HepG2 (cell line): Measurements from ENCODE around the gene TMEM107. TPM values are rescaled to one million over a fixed set of nuclear protein-coding genes. Genes with fewer than 3 reads are reported as not detected.
A peak's percentile ranks its signal among the peaks of the same experiment; 100 is the strongest.

Source experiments
- ATAC-seq: fragments of 200-7000 bp; cut with Tn5 transposase; 3 replicates; pipeline ENCODE4 v1.9.1; 2020; ENCODE audit warnings: mild to moderate bottlenecking, moderate library complexity
- BruUV-seq: library from RNA; stranded (reverse); fragments of 400-500 nt; replicated peaks from 2 replicates; lab custom pipeline; 2021; lab: Mats Ljungman, UMichigan
- CTCF ChIA-PET: fragments of 300-600 bp; formaldehyde crosslinking; extraction: SDS; loops from one replicate; lab custom pipeline; 2021; ENCODE audit warnings: low total read pairs, inconsistent platforms, low intra/inter-chr PET ratio; lab: Yijun Ruan, JAX
- POLR2A ChIA-PET: fragments of 350-600 bp; sonication (Branson Sonifier 250); formaldehyde crosslinking; loops from one replicate; lab custom pipeline; 2020; ENCODE audit warnings: antibody characterized with exemption, inconsistent platforms; lab: Yijun Ruan, JAX
- DNase-seq: peaks from one replicate; pipeline ENCODE4 v3.0.0-alpha.2; 2015; ENCODE audit warnings: low spot score
- FAIRE-seq: peaks from 3 replicates; lab custom pipeline; 2011; peaks lifted over from hg19 to GRCh38; lab: Jason Lieb, UNC
- H2AFZ ChIP-seq: one replicate; pipeline ENCODE4 v1.6.1; 2011; ENCODE audit warnings: low read length, inconsistent platforms
- H3K27ac ChIP-seq: fragments of 300-600 bp; 3 replicates; pipeline ENCODE4 v1.8.0; 2011; ENCODE audit warnings: mixed run types, mild to moderate bottlenecking, mixed read lengths, low read length, inconsistent platforms; ENCODE audit not compliant: insufficient read depth; ENCODE audit errors: extremely low read length
- H3K27me3 ChIP-seq, 2 experiments: fragments of 200-600 bp in 1 of 2; 2 replicates in 1 of 2; 3 replicates in 1 of 2; pipeline versions ENCODE4 v1.6.0 to v1.8.0; 2011; ENCODE audit warnings: low read length in 2 of 2, mild to moderate bottlenecking in 2 of 2, moderate library complexity in 2 of 2, inconsistent platforms in 1 of 2; ENCODE audit not compliant: insufficient read depth in 2 of 2, control insufficient read depth in 1 of 2
- H3K36me3 ChIP-seq, 2 experiments: fragments of 200-600 bp in 1 of 2; replicated peaks in 1 of 2; 2 replicates in 1 of 2; 3 replicates in 1 of 2; pipeline versions ENCODE4 v1.5.1 to v1.8.0; 2011; ENCODE audit warnings: low read length in 2 of 2, inconsistent platforms in 1 of 2; ENCODE audit not compliant: insufficient read depth in 2 of 2, control insufficient read depth in 1 of 2
- H3K4me1 ChIP-seq: 2 replicates; pipeline ENCODE4 v1.5.1; 2012; ENCODE audit warnings: low read length, inconsistent platforms; ENCODE audit not compliant: insufficient read depth
- H3K4me2 ChIP-seq: 2 replicates; pipeline ENCODE4 v1.6.0; 2011; ENCODE audit warnings: low read depth, low read length, inconsistent platforms
- H3K4me3 ChIP-seq, 3 experiments: fragments of 200-600 bp in 1 of 3; sonication (generic), shearing (Covaris generic) in 1 of 3; replicated peaks in 1 of 3; 2 replicates each; pipeline ENCODE4 v1.5.1; 2011 to 2016; ENCODE audit warnings: low read length in 3 of 3, inconsistent platforms in 2 of 3, low read depth in 2 of 3, mild to moderate bottlenecking in 2 of 3, control low read depth in 1 of 3, mixed read lengths in 1 of 3; ENCODE audit not compliant: insufficient read depth in 1 of 3
- H3K79me2 ChIP-seq: one replicate; pipeline ENCODE4 v1.6.1; 2011; ENCODE audit warnings: low read length, inconsistent platforms; ENCODE audit not compliant: insufficient read depth
- H3K9ac ChIP-seq: 2 replicates; pipeline ENCODE4 v1.6.0; 2011; ENCODE audit warnings: mild to moderate bottlenecking, low read depth, low read length, inconsistent platforms; ENCODE audit not compliant: insufficient read depth
- H3K9me3 ChIP-seq: 2 replicates; pipeline ENCODE4 v1.5.1; 2012; ENCODE audit warnings: mild to moderate bottlenecking, low read length
- H4K20me1 ChIP-seq: 2 replicates; pipeline ENCODE4 v1.6.0; 2011; ENCODE audit warnings: inconsistent platforms, mild to moderate bottlenecking, low read length, moderate library complexity; ENCODE audit not compliant: insufficient read depth
- BORCS8-MEF2B ChIP-seq: sonication (generic); formaldehyde crosslinking; IDR thresholded peaks from 2 replicates; pipeline ENCODE4 v1.8.0; 2022; ENCODE audit warnings: mild to moderate bottlenecking, missing genetic modification reagents
- MIER2 ChIP-seq: IDR thresholded peaks from 2 replicates; pipeline ENCODE4 v1.6.1; 2016; ENCODE audit warnings: missing biosample characterization, missing genetic modification reagents
- MTA1 ChIP-seq: sonication (generic); formaldehyde crosslinking; IDR thresholded peaks from 2 replicates; pipeline ENCODE4 v1.4.0; 2020; ENCODE audit warnings: missing genetic modification reagents, mild to moderate bottlenecking, borderline replicate concordance
- POLR2G ChIP-seq: fragments of 200-400 bp; formaldehyde crosslinking; IDR thresholded peaks from 2 replicates; pipeline ENCODE4 v1.6.1; 2018; ENCODE audit warnings: mild to moderate bottlenecking, low read depth, low read length, moderate library complexity
- RELA ChIP-seq: sonication (generic); formaldehyde crosslinking; IDR thresholded peaks from 2 replicates; pipeline ENCODE4 v1.4.0; 2020; ENCODE audit warnings: missing genetic modification reagents
- RNF2 ChIP-seq: fragments of 450-650 bp; conservative IDR thresholded peaks from 2 replicates; pipeline ENCODE4 v1.6.1; 2016; ENCODE audit warnings: low read depth
- SP2 ChIP-seq: sonication (generic); formaldehyde crosslinking; IDR thresholded peaks from 2 replicates; pipeline ENCODE4 v1.5.1; 2020; ENCODE audit warnings: mild to moderate bottlenecking, missing genetic modification reagents
- ZNF558 ChIP-seq: sonication (generic); formaldehyde crosslinking; IDR thresholded peaks from 2 replicates; pipeline ENCODE4 v1.9.0; 2022; ENCODE audit warnings: mild to moderate bottlenecking, missing genetic modification reagents, borderline replicate concordance
- ZNF569 ChIP-seq: sonication (generic); formaldehyde crosslinking; IDR thresholded peaks from 2 replicates; pipeline ENCODE4 v1.5.0; 2020; ENCODE audit warnings: mild to moderate bottlenecking, missing genetic modification reagents, moderate library complexity, borderline replicate concordance
- WGBS: methylation state at CpG from one replicate; pipeline ENCODE4 v1.1.6; 2017; ENCODE audit warnings: low lambda C conversion rate; 5-methylcytosine and 5-hydroxymethylcytosine counted together
- in situ Hi-C: cut with HindIII; loops from 2 replicates; pipeline ENCODE4 v1.10.0; 2017; ENCODE audit warnings: low pct_unique_long_range_greater_than_20kb; ENCODE audit not compliant: extremely low pct_ligation_motif_present
- intact Hi-C: fragments of 100-400 bp; cut with micrococcal nuclease; formaldehyde crosslinking; loops from one replicate; pipeline ENCODE4 v1.10.0; 2022; ENCODE audit not compliant: unreplicated experiment
- polyA plus RNA-seq, 8 experiments: library from polyadenylated mRNA; depleted of rRNA in 3 of 8; stranded (reverse) in 7 of 8; unstranded in 1 of 8; fragments of >200 nt; fragmentation: Illumina TruSeq in 4 of 8; extraction: Trizol in 4 of 8; gene quantifications; 2 replicates each; pipeline versions ENCODE4 v1.2.1 to v1.2.3, GENCODE V29; 2011 to 2016; ENCODE audit warnings: low read depth in 4 of 8, missing spikeins in 1 of 8, mixed read lengths in 1 of 8; ENCODE audit not compliant: insufficient read depth in 1 of 8
- total RNA-seq, 5 experiments: library from RNA; depleted of rRNA; stranded (reverse); fragments of >200 nt; fragmentation: Illumina TruSeq; extraction: Trizol; gene quantifications; 2 replicates each; pipeline ENCODE4 v1.2.3, GENCODE V29; 2016; ENCODE audit warnings: low read depth in 1 of 5
- TF ChIP-seq, protein P1 (sequence below): sonication (generic); formaldehyde crosslinking; IDR thresholded peaks from 2 replicates; pipeline ENCODE4 v1.4.0; 2020; ENCODE audit warnings: missing genetic modification reagents
- TF ChIP-seq, protein P2 (sequence below): sonication (generic); formaldehyde crosslinking; IDR thresholded peaks from 2 replicates; pipeline ENCODE4 v1.8.1; 2022; ENCODE audit warnings: mild to moderate bottlenecking, missing genetic modification reagents
- TF ChIP-seq, protein P3 (sequence below): sonication (generic); formaldehyde crosslinking; conservative IDR thresholded peaks from 2 replicates; pipeline ENCODE4 v1.5.0; 2020; ENCODE audit warnings: missing genetic modification reagents
- TF ChIP-seq, protein P4 (sequence below): sonication (generic); formaldehyde crosslinking; IDR thresholded peaks from 2 replicates; pipeline ENCODE4 v1.9.0; 2022; ENCODE audit warnings: low read depth, missing genetic modification reagents

TMEM107 gene
- total and polyA plus RNA-seq, 2 of the 13 experiments (the other 11 are each of a cell fraction or from before 2014, with no cell fraction given), result 7.2 to 15.3 TPM

DNA sequence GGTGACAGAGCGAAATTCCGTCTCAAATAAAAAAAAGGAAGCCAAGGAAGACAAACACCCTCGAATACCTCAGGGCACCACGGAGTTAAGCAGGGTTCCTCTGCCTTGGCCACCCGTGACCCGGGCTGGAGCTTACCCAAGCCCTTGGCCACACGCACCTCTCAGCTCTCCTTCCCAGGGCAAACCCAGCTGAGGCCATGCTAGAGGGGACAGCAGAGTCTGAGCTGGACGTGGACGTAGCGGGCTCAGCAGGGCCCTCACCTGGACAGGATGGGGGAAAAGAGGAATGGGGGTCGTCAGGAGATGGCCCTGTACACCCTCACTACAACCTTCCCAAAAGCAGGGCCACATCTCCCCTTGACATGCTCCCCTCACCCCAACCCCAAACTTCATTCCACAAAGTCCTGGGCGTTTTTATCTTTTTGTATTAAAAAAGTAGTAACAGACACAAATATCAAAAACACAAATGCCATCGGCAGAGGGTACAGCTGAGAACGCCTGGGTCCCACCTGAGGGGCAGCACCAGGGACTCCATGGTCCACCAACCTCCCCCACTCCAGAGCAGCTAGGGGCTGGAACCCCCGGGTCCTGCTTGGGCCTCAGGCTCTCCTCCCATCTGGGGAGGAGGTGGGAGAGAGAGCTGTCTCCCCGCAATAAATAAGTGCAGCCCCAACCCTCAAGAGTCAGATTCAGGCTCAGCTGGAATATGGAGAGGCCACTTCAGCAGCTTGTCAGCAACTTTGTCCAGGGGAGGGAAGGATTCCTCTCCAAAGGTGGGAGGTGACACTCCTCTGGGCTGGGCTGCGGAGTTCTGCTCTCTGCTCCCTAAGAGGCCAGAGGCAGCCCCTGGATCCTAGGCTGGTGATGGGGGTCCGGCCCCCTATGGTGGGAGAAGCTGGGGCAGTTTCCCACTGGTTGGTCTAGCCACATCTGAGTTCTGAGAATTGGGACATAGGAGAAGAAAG is 35.8 kb downstream of the TMEM107 start (continued):
- no peak for TF ChIP-seq MTA1
- TF ChIP-seq, protein P1, sequence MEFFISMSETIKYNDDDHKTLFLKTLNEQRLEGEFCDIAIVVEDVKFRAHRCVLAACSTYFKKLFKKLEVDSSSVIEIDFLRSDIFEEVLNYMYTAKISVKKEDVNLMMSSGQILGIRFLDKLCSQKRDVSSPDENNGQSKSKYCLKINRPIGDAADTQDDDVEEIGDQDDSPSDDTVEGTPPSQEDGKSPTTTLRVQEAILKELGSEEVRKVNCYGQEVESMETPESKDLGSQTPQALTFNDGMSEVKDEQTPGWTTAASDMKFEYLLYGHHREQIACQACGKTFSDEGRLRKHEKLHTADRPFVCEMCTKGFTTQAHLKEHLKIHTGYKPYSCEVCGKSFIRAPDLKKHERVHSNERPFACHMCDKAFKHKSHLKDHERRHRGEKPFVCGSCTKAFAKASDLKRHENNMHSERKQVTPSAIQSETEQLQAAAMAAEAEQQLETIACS (CRISPR knock-in tag), result no peak
- TF ChIP-seq, all 625 proteins: peak for 0

DNA sequence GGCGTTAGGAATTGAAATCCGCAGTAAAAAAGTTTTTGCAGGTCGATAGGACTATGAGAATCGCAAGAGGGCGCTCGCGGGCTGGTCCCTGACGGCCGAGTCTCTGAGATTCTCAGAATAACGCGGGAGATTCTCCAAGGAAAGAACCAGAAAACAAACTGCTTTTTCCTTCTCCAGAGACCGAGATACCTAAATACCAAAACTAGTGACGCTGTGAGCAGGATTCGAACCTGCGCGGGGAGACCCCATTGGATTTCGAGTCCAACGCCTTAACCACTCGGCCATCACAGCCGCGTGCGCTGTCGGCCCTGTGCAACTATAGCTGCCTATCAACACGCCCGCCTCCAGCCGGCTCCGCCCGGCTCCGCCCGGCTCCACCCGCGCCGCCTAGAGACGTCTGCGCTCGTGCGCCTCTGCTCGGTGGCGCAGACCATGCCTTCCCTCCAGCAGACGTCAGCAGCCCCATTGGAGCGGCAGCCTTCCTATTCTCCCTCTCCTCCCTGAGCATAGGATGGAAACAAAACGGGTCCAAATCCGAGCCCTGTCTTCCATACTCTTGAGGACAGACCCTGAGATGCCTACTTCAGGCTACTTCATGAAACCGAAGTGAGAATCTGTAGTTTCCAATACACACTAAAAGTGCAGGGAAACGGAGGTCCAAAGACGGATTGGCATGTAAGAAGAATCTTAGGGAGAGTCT is 37.4 kb downstream of the TMEM107 start:
- Histone ChIP-seq H4K20me1 (0 out of 2 replicates have a peak, but pooled peaks cover 3% of the 10 kb centered on the region), H3K4me2 (peak overlapping the region; percentile 95), H3K36me3 (peaks cover 1 to 4% of the 10 kb centered on the region in 2 experiments; a peak in 2 of 5 replicates), H2AFZ (peak overlapping the region; percentile 76), H3K9ac (peak overlapping the region; percentile 73), H3K79me2 (no peaks in the 10 kb centered on the region), H3K9me3 (no peaks in the 10 kb centered on the region), H3K27me3 (no peaks in the 10 kb centered on the region; a peak in 1 of 5 replicates), H3K4me3 (peak overlapping the region; percentile 71 to 86 (median 79)), H3K27ac (peak overlapping the region; percentile 74), H3K4me1 (peaks cover 36% of the 10 kb centered on the region)
- in situ Hi-C loops, result no loop called here
- WGBS, result 2% methylated on average over 29 of the region's 46 CpGs
- intact Hi-C loops, result loop anchor here (1.0 to 5.0 kb wide), 4 partner anchors 13 to 48 kb away; partner anchors contain the start of genes HES7 and PER1
- ChIA-PET POLR2A (interaction anchor here (0.9 to 3.2 kb wide), 6 partner anchors 13 to 53 kb away, joined by 4 to 18 read pairs (median 9); partner anchors contain the start of gene PER1), CTCF (interaction anchor here (0.6 to 2.4 kb wide), 8 partner anchors 18 to 395 kb away, joined by 3 to 28 read pairs (median 4); partner anchors contain the start of gene VAMP2)
- DNase-seq (peak; percentile 96), FAIRE-seq (peak; percentile 93), ATAC-seq (peak; percentile 93)
- BruUV-seq, result no TSS peak
- TF ChIP-seq RNF2 (no peak; the same call in 1 of the 2 replicates), ZNF569 (CRISPR knock-in tag) (no peak), POLR2G (peak; percentile 49), ZNF558 (CRISPR knock-in tag) (no peak; the same call in 1 of the 2 replicates), BORCS8-MEF2B (CRISPR knock-in tag) (0 out of 2 replicates have a peak, but pooled peaks have one; percentile 39), RELA (CRISPR knock-in tag) (peak; percentile 66; the same call in 1 of the 2 replicates), MIER2 (CRISPR knock-in tag) (no peak), SP2 (no peak)
- TF ChIP-seq, protein P2, sequence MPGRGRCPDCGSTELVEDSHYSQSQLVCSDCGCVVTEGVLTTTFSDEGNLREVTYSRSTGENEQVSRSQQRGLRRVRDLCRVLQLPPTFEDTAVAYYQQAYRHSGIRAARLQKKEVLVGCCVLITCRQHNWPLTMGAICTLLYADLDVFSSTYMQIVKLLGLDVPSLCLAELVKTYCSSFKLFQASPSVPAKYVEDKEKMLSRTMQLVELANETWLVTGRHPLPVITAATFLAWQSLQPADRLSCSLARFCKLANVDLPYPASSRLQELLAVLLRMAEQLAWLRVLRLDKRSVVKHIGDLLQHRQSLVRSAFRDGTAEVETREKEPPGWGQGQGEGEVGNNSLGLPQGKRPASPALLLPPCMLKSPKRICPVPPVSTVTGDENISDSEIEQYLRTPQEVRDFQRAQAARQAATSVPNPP (CRISPR knock-in tag), result peak; percentile 30; the same call in 1 of the 2 replicates
- TF ChIP-seq, protein P3, sequence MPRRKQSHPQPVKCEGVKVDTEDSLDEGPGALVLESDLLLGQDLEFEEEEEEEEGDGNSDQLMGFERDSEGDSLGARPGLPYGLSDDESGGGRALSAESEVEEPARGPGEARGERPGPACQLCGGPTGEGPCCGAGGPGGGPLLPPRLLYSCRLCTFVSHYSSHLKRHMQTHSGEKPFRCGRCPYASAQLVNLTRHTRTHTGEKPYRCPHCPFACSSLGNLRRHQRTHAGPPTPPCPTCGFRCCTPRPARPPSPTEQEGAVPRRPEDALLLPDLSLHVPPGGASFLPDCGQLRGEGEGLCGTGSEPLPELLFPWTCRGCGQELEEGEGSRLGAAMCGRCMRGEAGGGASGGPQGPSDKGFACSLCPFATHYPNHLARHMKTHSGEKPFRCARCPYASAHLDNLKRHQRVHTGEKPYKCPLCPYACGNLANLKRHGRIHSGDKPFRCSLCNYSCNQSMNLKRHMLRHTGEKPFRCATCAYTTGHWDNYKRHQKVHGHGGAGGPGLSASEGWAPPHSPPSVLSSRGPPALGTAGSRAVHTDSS (CRISPR knock-in tag), result 0 out of 2 replicates have a peak, but pooled peaks have one; percentile 84
- TF ChIP-seq, protein P4, sequence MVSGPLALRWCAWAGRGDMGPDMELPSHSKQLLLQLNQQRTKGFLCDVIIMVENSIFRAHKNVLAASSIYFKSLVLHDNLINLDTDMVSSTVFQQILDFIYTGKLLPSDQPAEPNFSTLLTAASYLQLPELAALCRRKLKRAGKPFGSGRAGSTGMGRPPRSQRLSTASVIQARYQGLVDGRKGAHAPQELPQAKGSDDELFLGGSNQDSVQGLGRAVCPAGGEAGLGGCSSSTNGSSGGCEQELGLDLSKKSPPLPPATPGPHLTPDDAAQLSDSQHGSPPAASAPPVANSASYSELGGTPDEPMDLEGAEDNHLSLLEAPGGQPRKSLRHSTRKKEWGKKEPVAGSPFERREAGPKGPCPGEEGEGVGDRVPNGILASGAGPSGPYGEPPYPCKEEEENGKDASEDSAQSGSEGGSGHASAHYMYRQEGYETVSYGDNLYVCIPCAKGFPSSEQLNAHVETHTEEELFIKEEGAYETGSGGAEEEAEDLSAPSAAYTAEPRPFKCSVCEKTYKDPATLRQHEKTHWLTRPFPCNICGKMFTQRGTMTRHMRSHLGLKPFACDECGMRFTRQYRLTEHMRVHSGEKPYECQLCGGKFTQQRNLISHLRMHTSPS (CRISPR knock-in tag), result peak; percentile 28; the same call in 1 of the 2 replicates
